Effector CD8-positive, alpha-beta T cell (primary cell): ENCODE measurements around the gene MTNR1A.

Source experiments
- DNase-seq: peaks from one replicate; lab custom pipeline; 2025; lab: John Stamatoyannopoulos, UW
- total RNA-seq, 4 experiments: gene quantifications; one replicate each; lab custom pipeline; 2026; lab: John Stamatoyannopoulos, UW

The MTNR1A gene
- total RNA-seq = 0 to 0.09 (median 0) reads per million in 4 experiments

DNA sequence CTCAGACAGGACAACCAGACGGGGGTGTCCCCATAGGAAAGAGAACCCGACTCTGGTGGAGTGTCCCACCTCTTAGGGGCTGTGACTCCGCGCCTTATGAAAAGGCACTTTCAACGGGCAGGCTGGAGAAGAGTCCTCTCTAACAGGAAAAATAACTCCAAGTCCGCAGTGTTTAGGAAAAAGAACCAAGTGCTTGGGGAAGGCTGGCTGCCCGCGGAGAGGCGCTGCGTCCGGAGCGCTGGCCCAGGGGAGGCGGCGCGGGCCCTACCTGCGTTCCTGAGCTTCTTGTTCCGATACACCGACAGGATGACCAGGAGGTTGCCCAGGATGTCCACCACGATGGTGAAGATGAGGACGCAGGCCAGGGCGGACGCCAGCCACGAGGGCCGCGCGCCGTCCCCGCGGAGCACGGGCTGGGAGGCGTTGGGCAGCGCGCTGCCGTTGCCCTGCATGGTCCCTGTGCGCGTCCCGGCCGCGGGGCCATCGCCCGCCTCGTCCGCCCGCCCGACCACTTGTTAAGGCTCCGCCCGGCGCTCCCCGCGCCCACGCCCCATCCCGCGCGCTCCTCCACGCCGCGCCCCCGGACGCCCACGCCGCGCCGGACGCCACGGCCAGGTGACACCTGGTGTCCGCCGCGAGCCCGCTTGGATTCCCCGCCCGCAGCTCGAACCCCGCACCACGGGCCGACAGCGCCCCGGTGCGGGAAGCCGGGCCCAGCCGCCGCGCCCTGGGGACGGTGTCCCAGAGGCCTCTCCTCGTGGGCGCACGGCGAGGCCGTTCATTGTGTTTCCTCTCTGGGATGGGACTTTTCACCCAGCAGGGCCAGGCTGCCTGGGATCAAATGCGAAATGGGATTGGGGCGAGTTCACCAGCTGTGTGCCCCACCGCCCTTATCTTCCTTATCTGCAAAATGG lies at the start of gene MTNR1A:
TSS of gene MTNR1A (minus strand) at position 654 of the 914 bp plus-strand sequence. CDS start at position 452, 202 bp downstream.
- no peak for DNase-seq

DNA sequence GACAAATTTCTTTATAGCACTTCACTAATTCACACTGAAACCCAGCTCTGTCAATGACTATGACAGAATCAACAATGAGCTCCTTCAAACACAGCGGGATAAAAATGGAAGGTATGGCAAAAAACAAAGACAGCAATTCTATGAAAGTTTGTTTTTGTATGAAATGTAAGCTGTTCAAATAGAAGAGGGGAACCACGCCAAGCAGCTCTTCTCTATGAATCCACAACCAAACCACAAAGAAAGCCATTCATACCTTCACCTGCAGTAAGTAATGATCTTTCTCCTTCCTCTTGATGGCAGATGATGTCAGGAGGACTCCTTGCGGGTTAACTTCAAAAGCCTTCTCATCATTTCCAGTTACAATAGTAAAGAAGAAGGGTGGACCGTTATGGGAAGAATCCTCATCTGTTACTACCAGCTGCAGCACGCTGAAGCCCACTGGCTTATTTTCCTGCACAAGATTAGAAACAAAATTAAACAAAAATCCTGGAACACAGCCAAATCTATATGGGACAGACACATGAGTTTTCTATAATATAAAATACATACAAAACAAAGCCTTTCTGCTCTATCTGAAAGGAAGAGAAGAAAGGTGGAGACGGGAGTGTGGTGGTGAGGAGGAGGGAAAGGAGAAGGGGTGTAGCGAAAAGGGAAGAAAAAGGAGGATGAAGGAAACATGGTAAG lies 48.9 kb upstream of the MTNR1A start:
- no peak for DNase-seq

DNA sequence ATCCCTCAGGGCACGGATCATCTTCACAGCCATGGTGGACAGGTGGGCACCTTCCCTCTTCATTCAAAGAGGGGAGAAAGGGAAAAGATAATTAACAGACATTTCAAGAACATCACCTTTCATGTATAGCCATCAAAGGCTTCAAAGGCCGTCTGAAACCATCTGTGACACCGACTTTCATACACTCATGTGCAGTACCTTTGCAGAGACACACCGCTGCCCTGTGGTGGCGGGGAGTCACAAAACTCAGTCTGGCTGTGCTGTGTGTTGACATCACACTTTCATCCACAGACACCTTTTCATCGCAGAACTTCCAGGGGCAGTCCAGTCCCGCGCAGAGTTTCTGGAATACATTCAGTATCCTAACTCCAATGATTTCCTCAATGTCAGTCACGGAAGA lies 47.6 kb upstream of the MTNR1A start:
- DNase-seq = no peak

DNA sequence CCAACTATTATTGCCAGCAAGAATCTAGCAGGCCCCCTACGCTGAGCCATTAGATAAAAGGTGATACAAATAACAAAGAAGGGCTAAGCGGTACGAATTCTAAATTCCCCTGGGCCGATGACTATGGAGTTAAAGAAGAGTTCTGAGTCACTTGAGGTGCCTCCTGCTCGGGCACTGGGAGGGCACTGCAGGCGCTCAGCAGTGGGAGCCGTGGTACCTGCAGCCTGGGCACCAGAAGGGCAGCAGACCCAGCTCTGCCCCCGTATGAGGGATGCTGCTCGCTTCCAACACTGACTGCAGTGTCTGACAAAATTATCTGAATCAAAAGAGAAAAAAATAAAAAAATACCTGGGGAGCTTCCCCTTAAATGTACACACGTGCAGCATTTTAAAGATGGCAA lies 44.1 kb upstream of the MTNR1A start:
- DNase-seq = no peak

DNA sequence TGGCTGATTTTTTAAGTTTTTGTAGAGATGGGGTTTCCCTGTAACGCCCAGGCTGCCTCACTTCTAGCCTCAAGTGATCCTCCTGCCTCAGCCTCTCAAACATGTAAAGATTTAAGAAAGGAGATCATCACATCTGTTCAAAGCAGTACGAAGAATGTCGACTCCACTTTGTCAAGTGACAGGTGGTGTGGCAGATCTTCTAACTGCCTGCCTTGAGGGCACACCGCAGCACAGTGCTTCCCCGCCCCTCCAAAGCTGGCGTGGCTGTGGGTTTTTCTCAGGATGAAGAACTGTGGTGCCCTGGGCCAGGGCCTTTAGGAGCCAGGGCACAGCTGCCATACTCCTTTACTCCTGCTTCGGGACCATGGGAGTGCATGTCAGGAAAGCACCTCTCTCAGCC lies 43.3 kb upstream of the MTNR1A start:
- no peak for DNase-seq

DNA sequence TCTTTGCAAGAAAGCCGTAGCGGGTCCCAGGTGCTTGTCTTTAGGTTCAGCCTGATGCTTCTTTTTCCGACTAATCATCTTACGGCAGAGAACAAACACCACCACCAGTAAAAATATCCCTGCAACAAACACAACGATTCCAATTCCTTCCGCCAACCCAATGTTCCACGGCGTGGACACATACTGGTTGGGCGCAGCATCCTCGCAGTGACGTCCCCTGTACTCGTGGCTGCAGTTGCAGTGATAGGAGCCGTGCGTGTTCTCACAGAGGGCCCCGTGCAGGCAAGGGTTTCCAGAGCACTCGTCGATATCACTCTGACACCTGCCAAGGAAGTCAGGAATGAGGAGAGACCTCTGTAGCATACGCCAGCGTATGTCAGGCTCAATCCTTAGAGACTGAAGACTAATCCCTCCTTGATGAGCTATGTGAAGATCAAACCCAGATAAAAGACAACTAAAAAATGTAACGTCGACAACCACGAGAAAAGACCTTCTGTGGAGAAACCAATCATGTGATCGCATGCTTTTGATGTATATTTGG lies 41.6 kb upstream of the MTNR1A start:
- DNase-seq = no peak

DNA sequence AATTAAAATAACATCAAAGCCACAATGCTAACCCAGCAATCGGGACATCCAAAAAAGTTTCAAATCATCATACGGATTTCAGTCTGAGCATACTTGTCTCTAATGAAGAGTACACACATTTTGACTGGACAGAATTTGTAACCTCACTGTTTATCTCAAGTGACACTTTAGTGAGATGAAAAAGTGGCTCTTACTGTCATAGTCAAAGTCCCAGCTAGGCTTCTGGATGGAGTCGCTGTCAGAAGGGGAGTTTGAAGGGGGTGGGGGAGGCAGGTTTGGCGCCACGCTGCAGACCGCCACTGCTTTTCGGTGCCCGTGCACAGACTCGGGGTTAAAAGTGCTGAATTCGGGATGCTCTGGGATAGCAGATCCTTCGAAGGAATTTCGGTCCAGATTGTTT lies 41.0 kb upstream of the MTNR1A start:
- DNase-seq = no peak

DNA sequence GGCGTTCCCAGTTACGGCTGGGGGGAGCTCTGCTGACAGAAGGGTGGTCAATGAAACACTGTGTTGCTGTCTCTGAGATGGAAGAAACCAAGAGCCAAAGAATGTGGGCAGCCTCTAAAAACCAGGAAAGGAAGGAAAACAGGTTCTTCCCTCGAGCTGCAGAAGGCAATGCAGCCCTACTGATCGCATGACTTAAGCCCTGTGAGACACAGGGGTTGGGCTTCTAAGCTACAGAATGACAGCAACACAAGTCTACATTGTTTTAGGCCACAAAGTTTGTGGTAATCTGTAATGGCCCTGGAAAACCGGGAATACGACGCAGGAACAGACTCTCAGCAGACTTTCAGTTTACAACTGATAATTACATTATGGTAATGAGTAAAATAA lies 38.2 kb upstream of the MTNR1A start:
- DNase-seq = no peak

DNA sequence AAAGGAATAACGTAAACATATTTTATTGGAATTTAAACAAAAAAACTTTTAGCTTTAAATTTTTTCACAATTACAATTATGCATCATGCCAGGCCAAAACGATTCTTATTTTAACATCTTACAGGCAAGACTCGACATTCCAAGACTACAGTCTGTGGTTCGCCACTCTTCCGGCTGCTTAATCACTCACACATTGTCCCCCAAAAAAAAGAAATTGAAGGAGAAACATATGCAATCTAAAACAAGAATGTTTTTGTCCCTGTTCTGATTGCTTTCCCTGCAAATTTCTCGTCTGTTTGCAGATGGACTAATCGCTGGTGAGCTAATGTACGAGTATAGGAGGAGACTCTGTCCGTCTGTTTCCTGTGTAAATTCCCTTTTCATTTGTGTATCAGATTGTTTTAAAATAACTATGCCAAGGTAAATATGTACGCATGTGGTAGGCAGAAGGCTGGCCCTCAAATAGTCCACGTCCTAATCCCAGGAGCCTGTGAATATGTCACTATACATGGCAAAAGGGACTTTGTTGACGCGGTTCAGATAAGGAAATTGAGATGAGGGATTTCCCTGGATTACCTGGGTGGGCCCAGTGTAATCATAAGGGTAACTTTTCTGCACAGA lies 37.7 kb upstream of the MTNR1A start:
- DNase-seq = no peak

DNA sequence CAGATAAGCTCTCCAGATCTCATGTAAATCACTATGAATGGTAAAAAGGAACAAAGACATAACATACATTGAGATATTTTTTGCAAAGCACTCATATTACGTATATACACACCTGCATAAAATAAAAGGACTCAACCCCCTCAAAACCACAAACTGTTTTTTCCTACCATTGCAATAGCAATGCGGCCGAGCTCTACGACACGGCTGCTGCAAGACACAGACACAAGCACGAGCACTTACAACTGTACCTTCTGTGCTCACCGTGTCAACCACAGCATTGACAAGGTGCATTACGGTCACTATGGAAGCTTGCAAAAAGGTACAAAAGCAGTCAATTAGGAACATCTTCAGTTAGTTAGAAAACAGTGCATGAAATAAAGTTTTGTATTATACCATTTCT lies 37.1 kb upstream of the MTNR1A start:
- no peak for DNase-seq

DNA sequence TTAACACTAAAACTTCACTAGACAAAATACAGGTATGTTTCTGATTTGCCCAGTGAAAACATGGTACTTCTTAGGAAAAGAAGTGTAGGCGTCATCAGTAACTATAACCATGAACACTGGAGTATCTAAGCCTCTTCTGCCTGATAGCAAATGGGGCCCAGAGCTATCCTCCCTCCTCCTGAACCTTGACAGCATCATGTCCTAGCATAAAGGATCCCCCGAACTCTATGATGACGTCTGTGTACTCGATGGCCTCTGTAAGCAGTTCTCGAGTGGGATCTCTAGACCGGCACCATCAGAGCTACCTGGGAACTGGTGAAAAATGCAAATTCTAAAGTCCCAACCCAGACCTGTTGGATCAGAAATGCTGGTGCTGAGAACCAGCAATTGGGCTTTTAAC lies 36.3 kb upstream of the MTNR1A start:
- no peak for DNase-seq

DNA sequence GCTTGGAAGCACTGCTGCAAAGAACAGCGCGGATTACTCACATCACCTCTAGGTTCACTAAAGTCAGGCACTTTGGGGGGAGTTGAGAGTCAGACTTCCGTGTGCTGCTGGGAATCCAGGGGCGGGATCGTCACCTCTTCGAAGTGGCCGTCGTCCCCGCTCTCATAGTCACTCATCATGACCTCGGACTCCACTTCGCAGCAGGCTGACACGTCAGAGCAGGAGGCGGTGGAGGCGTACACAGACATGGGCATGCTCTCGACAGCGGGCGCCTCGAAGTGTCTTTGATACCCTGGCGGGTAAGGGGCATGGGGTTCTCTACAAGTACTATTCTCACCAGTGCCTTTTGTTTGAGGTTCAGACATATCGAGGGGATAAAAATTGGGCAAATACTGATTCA lies 33.1 kb upstream of the MTNR1A start:
- DNase-seq = no peak

DNA sequence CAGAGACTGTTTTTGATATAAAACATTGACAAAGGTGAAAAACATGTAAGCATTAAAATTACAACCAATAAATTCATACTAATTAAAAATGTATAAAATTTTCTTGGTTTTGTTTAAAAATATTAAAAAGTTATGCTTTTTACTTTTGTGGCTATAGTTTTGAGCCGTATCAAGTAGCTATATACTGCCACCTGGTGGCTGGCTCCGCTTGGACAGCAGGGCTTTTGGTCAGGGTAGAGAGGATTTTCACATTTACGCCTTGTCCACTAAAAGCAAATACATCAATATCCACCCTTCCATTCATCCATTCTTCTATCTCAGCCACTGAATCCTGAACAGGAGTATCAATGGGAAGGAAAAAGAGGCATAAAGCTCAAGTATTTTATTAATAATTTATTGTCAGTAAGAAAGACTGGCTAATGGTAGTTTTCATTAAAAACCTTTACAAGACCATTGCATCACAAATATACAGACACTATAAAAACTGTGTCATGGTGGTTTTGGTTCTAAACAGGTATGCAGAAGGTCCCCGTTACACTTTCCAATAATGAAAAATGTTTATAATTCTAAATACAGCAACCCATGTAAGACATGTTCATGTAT lies 32.1 kb upstream of the MTNR1A start:
- DNase-seq = peak; percentile 41

DNA sequence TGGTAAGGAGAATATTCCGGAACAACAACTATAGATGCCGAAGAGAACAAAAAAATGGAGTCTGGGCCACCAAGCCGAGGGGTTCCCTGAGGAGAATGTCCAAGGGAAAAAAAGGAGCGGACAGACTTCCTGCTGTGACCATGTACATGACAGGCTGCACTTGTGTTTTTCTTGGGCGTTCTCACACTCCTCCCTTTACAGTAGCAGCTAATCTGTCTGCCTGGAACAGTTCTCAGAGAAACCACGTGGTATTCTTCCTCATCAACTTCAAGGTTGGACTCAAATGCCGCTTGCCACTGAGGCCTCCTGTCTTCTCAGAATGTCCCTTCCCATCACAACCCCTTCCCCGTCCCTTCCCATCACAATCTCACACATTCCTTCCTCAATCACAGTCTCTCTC lies 30.8 kb upstream of the MTNR1A start:
- no peak for DNase-seq

DNA sequence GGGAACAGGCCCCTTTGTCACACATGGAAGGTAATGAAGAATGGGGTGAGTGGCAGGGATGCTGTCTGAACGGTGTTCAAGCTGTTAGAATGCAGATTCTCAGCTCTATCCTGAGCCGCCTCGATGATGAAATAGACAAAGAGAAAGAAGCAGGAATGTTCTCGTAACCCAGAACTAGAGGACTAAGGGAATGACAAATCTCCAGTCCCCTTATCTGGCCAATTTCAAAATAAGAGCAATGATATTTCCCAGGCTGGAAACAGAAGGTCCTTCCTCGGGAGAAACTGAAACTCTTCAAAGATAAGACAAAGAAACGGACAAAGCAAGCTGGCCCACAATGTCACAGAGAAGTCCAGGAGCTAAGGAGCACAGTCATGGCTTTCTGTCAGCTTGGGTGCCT lies 29.5 kb upstream of the MTNR1A start:
- DNase-seq = no peak

DNA sequence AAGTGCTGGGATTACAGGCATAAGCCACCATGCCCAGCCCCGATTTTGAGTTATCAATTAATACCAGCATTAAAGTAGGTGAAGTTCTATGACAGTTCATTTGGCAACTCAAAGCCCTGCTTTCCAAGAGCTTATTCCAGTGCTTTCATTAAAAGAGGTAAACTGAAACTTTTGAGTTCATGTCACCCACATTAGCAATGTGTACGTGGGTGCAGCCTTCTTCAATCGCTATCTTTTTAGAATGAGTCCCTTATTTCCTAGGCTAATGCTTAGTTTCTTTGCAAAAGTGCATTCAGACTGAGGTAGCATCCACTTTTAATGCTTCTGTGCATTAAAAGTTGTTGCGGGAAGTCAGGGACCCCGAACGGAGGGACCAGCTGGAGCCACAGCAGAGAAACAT lies 26.1 kb upstream of the MTNR1A start:
- no peak for DNase-seq

DNA sequence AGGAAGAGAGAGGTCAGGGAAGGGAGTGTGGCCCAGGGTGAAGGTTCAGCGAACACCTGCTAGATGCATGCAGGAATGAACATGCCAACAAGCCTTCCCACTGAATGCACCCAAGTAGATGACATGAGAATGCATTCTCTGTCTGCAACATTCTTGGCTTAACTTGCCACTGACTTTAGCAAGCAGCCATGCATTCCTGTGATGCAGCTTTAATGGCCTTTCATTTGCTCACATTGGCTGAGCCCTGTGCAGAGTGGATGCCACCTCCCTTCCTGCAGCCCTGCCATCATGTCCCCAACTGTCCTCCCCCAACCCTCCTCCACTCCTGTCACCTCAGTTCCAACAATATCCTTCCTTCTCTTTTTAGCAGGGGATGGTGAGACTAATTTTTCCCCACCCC lies 25.3 kb upstream of the MTNR1A start:
- DNase-seq = no peak

DNA sequence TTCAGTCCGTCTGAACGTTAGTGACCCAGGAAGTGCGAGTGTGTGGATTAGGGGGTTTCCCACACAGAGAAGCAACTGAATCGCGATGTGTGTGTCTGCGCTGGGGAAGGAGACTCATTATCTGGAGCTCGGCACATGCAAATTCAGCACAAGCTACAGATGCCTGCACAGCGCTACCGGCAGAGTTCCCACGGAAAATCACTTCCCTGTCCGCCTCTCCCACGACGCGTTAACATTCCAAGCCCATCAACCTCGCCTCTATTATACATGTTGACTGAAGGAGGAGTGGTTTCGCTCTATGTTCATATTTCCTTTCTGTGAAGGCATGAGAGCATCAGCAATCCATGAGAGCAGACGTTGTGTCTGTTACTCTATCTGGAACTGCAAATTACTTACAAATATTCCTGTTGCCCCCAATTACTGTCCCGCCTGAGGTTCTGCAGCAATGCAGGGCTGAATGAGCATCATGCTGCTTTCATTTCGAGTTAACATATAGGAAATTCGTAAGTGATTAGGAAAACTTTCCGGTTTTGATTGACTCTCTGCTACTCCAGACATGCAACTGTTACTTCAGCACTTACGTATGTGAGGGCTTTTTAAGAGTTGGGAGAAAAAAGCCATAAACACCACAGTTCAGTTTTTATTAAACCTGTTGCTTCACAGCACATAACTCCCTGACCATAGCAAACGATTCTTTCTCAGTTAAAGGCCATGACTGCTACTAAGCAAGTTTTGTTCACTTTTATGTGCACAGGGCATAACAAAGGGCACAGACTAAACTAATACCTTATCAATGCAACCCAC lies 15.0 kb upstream of the MTNR1A start:
- no peak for DNase-seq

DNA sequence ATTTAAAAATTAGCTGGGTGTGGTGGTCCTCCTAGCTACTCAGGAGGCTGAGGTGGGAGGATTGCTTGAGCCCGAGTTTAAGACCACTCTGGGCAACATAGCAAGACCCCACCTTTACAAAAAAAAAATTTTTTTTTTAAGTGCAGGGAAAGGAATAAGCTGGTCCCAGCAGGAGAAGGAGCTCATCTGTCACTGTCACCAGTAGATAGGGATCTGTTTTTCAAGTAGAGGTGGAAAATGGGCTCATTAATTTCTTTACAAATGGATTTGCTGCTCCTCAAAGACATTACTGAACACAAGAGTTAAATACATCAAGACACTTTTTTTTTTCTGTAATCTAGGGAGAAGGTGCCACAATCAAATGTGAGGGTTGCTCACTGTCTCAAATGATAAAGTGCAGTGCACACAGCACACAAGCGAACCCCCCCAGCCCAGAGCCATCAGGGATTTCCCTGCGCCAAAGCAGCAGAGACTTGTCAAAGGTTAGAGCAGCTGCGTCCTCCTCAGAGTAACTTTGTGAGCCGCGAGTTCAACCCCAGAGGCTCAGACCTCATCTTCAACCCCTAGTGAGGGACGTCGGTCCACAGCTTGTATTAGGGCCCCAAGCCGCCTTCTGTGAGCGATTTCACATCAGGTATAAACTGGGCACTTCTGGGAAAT lies 14.3 kb upstream of the MTNR1A start:
- no peak for DNase-seq

DNA sequence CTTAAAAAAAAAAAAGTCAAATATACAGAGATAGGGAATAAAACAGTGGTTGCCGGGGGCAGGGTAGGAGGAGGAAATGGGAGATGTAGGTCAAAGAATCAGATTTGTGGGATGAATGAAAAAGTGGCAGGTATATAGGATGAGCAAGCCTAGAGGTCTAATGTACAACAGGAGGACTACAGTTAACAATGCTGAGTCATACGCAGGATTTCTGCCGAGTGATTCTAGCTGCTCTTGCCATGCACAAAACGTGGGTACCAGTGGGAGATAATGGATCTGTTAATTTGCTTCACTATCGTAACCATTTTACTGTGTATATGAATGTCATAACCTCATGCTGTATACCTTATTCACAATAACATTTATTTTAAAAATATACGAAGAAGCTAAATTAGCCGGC lies 10.7 kb upstream of the MTNR1A start:
- no peak for DNase-seq

DNA sequence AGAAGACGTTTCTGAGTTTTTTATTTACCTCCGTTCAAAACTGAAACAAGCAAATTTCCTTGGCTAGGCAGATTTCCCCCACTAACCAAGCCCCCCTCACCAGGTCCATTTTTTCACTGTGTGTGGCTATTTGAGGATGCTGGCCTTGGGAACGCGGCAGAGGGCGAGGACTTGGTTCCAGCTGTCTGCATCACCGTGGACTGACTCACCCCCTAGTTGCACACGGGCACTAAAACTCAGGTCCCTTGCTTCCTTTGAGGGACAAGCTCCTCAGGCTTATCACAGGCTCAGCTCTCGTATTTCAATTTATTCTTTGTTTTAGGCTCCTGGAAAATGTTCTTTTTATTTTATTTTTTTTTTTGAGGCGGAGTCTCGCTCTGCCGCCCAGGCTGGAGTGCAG lies 8.4 kb upstream of the MTNR1A start:
- no peak for DNase-seq
